CD4-positive, alpha-beta T cell treated with Interleukin-2 at 100 ng/mL for 4 hours (primary cell): ENCODE measurements around the gene CTCFL.

ENCODE experiments used
- DNase-seq: peaks from one replicate; pipeline ENCODE4 v3.0.0-alpha.2; 2020; ENCODE audit warnings: low spot score

The CTCFL gene, protein sequence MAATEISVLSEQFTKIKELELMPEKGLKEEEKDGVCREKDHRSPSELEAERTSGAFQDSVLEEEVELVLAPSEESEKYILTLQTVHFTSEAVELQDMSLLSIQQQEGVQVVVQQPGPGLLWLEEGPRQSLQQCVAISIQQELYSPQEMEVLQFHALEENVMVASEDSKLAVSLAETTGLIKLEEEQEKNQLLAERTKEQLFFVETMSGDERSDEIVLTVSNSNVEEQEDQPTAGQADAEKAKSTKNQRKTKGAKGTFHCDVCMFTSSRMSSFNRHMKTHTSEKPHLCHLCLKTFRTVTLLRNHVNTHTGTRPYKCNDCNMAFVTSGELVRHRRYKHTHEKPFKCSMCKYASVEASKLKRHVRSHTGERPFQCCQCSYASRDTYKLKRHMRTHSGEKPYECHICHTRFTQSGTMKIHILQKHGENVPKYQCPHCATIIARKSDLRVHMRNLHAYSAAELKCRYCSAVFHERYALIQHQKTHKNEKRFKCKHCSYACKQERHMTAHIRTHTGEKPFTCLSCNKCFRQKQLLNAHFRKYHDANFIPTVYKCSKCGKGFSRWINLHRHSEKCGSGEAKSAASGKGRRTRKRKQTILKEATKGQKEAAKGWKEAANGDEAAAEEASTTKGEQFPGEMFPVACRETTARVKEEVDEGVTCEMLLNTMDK

DNA sequence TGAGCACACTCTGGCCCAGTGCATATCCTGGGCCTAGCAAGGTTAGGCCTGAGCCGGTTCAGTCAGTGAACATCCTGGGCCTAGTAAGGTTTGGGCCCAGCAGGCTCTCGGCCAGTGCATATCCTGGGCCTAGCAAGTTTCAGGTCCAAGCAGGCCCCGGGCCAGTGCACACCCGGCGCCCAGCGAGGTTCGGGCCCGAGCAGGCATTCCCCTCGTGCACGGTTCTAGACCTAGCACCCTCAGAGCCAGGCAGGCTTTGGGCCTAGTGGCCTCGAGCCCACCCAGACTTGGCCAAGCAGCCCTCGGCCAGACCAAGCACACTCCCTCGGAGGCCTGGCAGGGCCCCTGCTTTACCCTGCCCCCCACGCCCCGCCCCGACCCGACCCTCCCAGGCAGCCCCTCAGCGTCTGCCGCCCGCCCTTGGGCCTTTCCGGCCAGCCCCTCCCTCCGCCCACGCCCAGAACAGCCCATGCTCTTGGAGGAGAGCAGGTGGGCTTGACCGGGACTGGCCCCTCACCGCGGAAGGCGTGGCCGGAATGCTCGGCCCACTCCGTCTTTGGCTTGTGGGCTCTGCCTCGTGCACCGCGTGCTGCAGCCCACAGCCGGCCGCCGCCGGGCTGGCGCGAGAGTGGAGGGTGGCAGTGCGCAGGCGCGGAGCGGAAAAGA is at the start of gene CTCFL:
Gene CTCFL (minus strand): TSS at position 630 of the 666 bp plus-strand sequence. CDS start 935 bp downstream, outside the sequence.
- DNase-seq, result no peak

- DNase-seq, result no peak
Measured at GRCh38 chr20:57573894-57574293, 49.0 kb upstream of the CTCFL start.

DNA sequence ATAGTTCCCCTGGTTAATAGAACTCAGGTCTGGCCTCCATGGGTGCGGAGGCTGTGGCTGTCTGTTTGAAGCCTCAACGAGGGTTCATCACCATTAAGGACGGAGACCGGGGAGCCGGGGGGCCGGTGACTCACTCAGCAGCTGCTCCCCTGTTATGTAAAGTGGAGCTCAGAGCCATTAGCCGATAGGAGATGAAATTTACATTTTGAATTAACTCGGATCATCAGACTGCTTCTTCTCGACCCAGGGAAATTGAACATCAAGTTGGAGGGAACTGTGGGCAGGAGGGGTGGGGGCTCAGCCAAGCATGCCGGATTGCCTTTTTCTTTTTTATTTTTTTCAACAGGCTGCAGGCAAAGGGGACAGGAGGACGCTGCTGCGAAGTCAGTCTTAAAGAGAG is 48.3 kb upstream of the CTCFL start:
- no peak for DNase-seq

DNA sequence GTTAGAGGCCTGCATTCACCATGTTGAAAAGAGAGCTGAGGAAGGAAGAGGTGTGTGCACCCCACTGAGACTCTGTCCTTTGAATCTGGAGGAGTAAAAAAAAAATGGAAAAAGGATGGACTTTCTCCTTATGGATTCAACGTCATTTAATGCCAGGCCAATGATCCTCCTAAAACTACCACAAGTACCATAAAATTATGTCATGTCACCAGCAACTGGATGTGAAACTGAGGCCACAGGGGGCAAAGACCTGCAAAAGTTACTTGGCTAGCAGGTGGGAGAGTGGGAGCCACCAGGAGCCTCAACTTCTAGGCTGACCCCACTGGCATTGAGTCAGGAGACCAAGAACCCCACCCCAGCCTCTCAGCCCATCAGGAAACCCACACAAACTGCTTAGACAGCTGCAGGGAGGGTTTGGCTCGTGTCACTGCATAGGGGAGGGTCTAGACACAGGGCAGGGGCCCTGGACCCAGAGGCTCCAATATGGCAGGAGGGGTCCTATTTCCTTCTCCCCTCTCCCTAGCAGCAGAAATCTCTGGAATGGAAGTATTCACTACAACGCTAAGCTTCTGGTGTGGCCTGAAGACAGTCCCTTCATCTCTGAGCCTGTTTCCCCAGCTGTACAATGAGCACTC is 47.0 kb upstream of the CTCFL start:
- no peak for DNase-seq

DNA sequence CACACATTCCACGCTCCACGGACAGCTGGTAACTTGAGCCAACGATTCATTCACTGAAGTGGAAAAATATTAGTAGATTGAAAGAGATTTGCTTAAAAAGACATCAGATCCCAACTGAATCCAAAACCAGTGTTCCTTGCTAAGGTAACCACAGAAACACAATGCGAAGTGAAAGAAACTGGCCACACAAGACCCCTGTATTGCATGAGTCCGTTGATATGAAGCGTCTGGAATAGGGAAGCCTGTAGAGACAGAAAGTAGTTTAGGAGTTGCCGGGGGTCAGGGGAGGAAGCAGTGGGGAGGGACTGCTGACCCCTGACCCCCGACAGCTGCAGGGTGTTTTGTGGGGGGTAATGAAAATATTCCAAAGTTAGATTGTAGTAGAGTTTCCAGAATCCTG is 46.0 kb upstream of the CTCFL start:
- no peak for DNase-seq

- DNase-seq, result no peak
Measured at GRCh38 chr20:57570145-57570850, 45.4 kb upstream of the CTCFL start.

DNA sequence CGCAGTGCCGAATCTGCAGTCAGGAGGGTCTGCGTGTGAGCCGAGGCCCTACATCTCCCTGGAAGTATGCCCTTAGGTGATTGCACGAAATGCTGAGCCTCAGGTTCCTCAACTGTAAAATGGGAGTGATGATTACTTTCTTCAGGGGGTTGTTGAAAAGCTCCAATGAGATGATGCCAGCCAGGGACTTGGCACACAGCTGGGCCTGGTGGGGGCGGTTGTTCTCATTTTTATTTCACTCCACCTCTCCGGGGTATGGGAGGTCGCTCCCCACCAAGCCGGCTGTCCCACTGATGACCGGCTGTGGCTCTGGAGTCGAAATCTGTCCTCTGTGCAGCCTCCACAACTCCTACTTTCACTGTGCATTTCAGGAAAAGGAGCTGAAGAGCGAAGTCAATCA is 44.0 kb upstream of the CTCFL start:
- DNase-seq, result no peak

GRCh38 chr20:57568088-57568896 is 43.4 kb upstream of the CTCFL start:
- no peak for DNase-seq

DNA sequence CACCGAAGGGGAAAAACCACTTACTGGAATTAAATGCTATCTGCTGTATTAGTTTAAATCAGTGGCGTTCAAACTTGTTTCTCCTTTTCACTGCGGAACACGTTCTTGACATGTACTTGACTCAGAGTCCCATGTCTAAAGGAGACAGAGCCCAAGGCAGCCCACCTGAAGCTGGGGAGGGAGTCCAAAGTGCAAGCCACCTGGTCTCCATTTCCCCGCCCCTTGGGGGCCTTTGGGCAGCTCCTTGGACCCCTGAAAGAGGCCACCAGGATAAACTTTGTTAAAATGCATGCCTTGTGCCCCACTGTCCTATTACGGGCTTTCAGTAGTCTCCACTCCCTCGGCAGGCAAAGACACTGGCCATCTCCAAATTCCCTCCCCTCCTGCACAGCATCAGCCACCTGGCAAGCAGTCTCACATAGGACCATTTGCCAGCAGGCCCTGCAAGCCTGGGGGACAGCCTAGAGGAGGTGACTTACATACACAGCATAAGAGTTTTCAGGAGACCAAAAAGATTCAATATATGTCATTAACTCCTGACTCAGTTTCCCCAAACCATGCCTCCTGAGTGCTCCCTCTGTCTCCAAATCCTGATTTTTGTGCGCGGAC is 42.6 kb upstream of the CTCFL start:
- no peak for DNase-seq

DNA sequence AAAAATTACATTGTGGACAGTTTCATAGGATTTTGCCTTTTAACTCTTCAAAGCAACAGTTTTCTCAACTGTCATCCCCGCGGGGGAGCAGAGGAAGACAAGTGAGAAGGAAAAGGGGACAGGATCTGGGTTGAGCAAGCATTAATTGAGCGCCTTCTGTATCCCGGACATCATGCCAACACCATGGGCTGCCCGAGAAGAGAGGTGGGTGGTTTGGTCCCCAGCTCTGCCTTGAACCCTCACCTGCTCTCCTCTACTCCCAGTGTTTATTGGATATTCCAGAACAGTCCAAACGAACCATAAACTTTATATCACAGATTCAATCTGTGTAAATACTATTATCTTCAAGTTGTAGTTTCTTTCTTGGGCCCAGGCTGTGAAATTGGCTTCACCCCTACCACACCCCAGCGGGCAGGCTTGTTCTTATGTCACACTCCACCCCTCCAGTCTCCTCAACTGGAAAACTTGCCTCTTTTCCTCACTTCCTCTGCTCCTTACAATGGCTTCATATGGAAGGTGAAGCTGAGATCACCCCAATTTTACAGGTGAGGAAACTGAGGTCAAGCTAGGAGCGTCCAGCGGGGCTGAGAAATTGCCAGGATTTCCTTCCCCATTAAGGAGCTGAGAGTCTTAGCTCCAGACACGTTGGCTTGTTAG is 42.0 kb upstream of the CTCFL start:
- no peak for DNase-seq

GRCh38 chr20:57566399-57566798 is 41.5 kb upstream of the CTCFL start:
- no peak for DNase-seq

GRCh38 chr20:57564951-57565642 is 40.2 kb upstream of the CTCFL start:
- no peak for DNase-seq

GRCh38 chr20:57564180-57564802 is 39.4 kb upstream of the CTCFL start:
- DNase-seq, result no peak

DNA sequence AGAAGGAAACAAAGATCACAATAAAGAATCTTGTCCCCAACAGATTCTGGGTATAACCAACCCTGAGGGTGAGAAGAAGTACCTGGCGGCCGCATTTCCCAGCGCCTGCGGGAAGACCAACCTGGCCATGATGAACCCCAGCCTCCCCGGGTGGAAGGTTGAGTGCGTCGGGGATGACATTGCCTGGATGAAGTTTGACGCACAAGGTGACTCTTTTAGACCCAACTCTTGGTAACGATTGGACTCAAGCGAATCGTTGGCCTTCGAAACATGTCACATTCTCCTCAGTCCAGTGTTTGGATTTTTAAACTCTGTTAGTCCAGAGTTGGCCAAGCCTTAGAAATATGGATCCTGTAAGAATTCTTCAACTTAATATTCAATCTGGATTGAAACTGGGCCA is 38.6 kb upstream of the CTCFL start:
- DNase-seq, result no peak

GRCh38 chr20:57562541-57563465 is 37.9 kb upstream of the CTCFL start:
- DNase-seq, result no peak

- no peak for DNase-seq
Measured at GRCh38 chr20:57561356-57562279, 36.7 kb upstream of the CTCFL start.
